Natural killer cell (primary cell): ENCODE results near the gene MCUR1. TPM values are rescaled to one million over a fixed set of nuclear protein-coding genes. Genes with fewer than 3 reads are reported as not detected.

ENCODE experiments used
- ATAC-seq, 3 donors: fragments of 150-1000 bp in 2 of 3; fragments of 200-7000 bp in 1 of 3; cut with Tn5 transposase; 1 replicate in 1 of 3; 2 replicates in 2 of 3; pipeline ENCODE4 v1.10.0; 2021; ENCODE audit warnings: mild to moderate bottlenecking in 2 of 3, moderate library complexity in 2 of 3
- DNase-seq, 2 donors: peaks; one replicate each; pipeline versions ENCODE4 v3.0.0 to v3.0.0-alpha.2; 2013 to 2021; ENCODE audit warnings: mixed read lengths in 1 of 2
- H3K27ac ChIP-seq: one replicate; pipeline ENCODE4 v1.5.1; 2013; ENCODE audit warnings: mild to moderate bottlenecking, low read length
- H3K27me3 ChIP-seq: one replicate; pipeline ENCODE4 v1.6.1; 2013; ENCODE audit warnings: low read length; ENCODE audit not compliant: control insufficient read depth, insufficient read depth
- H3K36me3 ChIP-seq: one replicate; pipeline ENCODE4 v1.6.1; 2013; ENCODE audit warnings: low read length; ENCODE audit not compliant: control insufficient read depth, insufficient read depth
- H3K4me1 ChIP-seq: one replicate; pipeline ENCODE4 v1.6.1; 2013; ENCODE audit warnings: low read length; ENCODE audit not compliant: control insufficient read depth, insufficient read depth
- H3K4me3 ChIP-seq: one replicate; pipeline ENCODE4 v1.5.1; 2013; ENCODE audit warnings: low read length
- H3K9me3 ChIP-seq: one replicate; pipeline ENCODE4 v1.6.1; 2013; ENCODE audit warnings: low read length; ENCODE audit not compliant: control insufficient read depth, insufficient read depth
- H3K27ac Mint-ChIP-seq, 2 donors: one replicate each; pipeline ENCODE4 v1.8.0; 2022; ENCODE audit warnings: mild to moderate bottlenecking in 2 of 2, mixed read lengths in 2 of 2, moderate library complexity in 1 of 2
- H3K27me3 Mint-ChIP-seq, 2 donors: one replicate each; pipeline ENCODE4 v1.8.0; 2022; ENCODE audit warnings: low read depth in 2 of 2, mixed read lengths in 2 of 2
- H3K36me3 Mint-ChIP-seq: one replicate; pipeline ENCODE4 v1.8.0; 2022; ENCODE audit warnings: mixed read lengths
- H3K4me1 Mint-ChIP-seq, 2 donors: one replicate each; pipeline ENCODE4 v1.8.0; 2022; ENCODE audit warnings: mixed read lengths in 2 of 2
- H3K4me3 Mint-ChIP-seq: one replicate; pipeline ENCODE4 v1.8.0; 2022; ENCODE audit warnings: mild to moderate bottlenecking, moderate library complexity, mixed read lengths
- H3K9me3 Mint-ChIP-seq, 2 donors: one replicate each; pipeline ENCODE4 v1.8.0; 2022; ENCODE audit warnings: mixed read lengths in 2 of 2
- WGBS: methylation state at CpG from one replicate; pipeline ENCODE4 v1.1.7; 2013; ENCODE audit warnings: missing lambda C conversion rate; ENCODE audit not compliant: insufficient coverage; 5-methylcytosine and 5-hydroxymethylcytosine counted together
- intact Hi-C: fragments of 100-400 bp; cut with micrococcal nuclease; formaldehyde crosslinking; loops from one replicate; pipeline ENCODE4 v1.14.2; 2022
- total RNA-seq, 4 donors: library from RNA; stranded (reverse); fragments of 120-200 nt in 1 of 4; gene quantifications; one replicate each; pipeline versions ENCODE4 v1.2.3 to v1.2.4, GENCODE V29; 2013 to 2022
- TF ChIP-seq, protein P1 (sequence below): fragments of 200-600 bp; IDR thresholded peaks from one replicate; pipeline ENCODE4 v1.8.0; 2022; ENCODE audit warnings: antibody characterized with exemption

The MCUR1 gene
- total RNA-seq, 3 donors from 2014 or later (not counting 1 experiment from before 2014, with no cell fraction given), result 6.0 to 9.6 (median 7.9) TPM

- ATAC-seq, result no peak
- H3K27me3 ChIP-seq, result no peaks in the 10 kb centered on the region
- WGBS, result 71% methylated on average over 5 of the region's 5 CpGs
- H3K36me3 Mint-ChIP-seq, result no peaks in the 10 kb centered on the region
- no peaks in the 10 kb centered on the region for H3K9me3 Mint-ChIP-seq
- no peaks in the 10 kb centered on the region for H3K9me3 ChIP-seq
- H3K4me3 Mint-ChIP-seq, result no peak overlapping the region
- intact Hi-C loops, result loop anchor here (10.0 kb wide), 1 partner anchor 191 kb away; the partner anchor contains the start of gene SIRT5
- H3K27ac Mint-ChIP-seq, result no peak overlapping the region
- no peak overlapping the region for H3K27ac ChIP-seq
- no peak for DNase-seq
- peaks cover 21% of the 10 kb centered on the region for H3K4me1 ChIP-seq
- H3K27me3 Mint-ChIP-seq, result peaks cover 9 to 12% of the 10 kb centered on the region in 2 donors
- peaks cover 25 to 31% of the 10 kb centered on the region in 2 donors for H3K4me1 Mint-ChIP-seq
- TF ChIP-seq, protein P1, sequence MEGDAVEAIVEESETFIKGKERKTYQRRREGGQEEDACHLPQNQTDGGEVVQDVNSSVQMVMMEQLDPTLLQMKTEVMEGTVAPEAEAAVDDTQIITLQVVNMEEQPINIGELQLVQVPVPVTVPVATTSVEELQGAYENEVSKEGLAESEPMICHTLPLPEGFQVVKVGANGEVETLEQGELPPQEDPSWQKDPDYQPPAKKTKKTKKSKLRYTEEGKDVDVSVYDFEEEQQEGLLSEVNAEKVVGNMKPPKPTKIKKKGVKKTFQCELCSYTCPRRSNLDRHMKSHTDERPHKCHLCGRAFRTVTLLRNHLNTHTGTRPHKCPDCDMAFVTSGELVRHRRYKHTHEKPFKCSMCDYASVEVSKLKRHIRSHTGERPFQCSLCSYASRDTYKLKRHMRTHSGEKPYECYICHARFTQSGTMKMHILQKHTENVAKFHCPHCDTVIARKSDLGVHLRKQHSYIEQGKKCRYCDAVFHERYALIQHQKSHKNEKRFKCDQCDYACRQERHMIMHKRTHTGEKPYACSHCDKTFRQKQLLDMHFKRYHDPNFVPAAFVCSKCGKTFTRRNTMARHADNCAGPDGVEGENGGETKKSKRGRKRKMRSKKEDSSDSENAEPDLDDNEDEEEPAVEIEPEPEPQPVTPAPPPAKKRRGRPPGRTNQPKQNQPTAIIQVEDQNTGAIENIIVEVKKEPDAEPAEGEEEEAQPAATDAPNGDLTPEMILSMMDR, result no peak
- H3K4me3 ChIP-seq, result no peak overlapping the region
- no peaks in the 10 kb centered on the region for H3K36me3 ChIP-seq
Measured at GRCh38 chr6:13766201-13766634, 48.1 kb downstream of the MCUR1 start.

DNA sequence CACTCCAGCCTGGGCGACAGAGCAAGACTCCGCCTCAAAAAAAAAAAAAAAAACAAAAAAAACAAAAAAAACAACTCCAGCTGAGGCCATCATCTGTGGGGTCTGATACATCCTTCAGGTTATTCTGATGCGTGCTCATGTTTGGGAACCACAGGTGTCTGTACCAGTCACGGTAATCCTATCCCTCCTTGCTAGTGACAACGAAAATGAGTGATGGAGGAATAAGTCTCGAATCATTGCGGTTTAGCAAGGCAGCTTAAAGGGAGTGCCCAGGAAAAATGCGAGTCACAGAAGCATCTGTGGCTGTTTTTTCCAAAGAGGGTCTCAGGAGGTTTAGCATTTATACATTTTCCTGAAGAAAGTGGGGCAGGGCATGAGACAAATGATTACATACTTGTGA, 48.8 kb downstream of the MCUR1 start:
- Histone ChIP-seq H3K4me3 (no peak overlapping the region), H3K27ac (no peak overlapping the region), H3K9me3 (no peaks in the 10 kb centered on the region), H3K4me1 (peaks cover 21% of the 10 kb centered on the region), H3K27me3 (no peaks in the 10 kb centered on the region), H3K36me3 (no peaks in the 10 kb centered on the region)
- intact Hi-C loops, result loop anchor here (10.0 kb wide), 1 partner anchor 191 kb away; the partner anchor contains the start of gene SIRT5
- TF ChIP-seq, protein P1, result no peak
- ATAC-seq (no peak), DNase-seq (no peak)
- peaks cover 25 to 31% of the 10 kb centered on the region in 2 donors for H3K4me1 Mint-ChIP-seq
- no peaks in the 10 kb centered on the region for H3K9me3 Mint-ChIP-seq
- no peak overlapping the region for H3K4me3 Mint-ChIP-seq
- no peaks in the 10 kb centered on the region for H3K36me3 Mint-ChIP-seq
- H3K27me3 Mint-ChIP-seq, result peaks cover 9 to 12% of the 10 kb centered on the region in 2 donors
- 92% methylated on average over 8 of the region's 8 CpGs for WGBS
- H3K27ac Mint-ChIP-seq, result no peak overlapping the region

DNA sequence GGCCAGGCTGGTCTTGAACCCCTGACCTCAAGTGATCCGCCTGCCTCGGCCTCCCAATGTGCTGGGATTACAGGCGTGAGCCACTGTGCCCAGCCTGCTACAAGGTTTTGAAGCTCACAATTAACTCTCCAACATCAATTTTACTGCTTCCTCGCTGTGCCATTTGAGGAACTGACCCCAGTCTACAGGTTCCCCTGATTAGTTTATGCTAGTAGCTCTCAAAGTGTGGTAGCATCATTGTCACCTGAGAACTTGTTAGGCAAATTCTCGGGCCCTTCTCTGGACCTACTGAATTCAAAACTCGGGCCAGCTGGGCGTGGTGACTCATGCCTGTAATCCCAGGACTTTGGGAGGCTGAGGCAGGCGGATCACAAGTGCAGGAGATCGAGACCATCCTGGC, 49.4 kb downstream of the MCUR1 start:
- no peaks in the 10 kb centered on the region for H3K27me3 ChIP-seq
- WGBS, result 85% methylated on average over 8 of the region's 9 CpGs
- H3K36me3 ChIP-seq, result no peaks in the 10 kb centered on the region
- DNase-seq, result no peak
- Mint-ChIP-seq H3K36me3 (no peaks in the 10 kb centered on the region), H3K27me3 (peaks cover 9 to 12% of the 10 kb centered on the region in 2 donors), H3K9me3 (no peaks in the 10 kb centered on the region), H3K27ac (no peak overlapping the region), H3K4me1 (peaks cover 25 to 31% of the 10 kb centered on the region in 2 donors), H3K4me3 (no peak overlapping the region)
- H3K27ac ChIP-seq, result no peak overlapping the region
- no peak overlapping the region for H3K4me3 ChIP-seq
- TF ChIP-seq, protein P1, result no peak
- H3K9me3 ChIP-seq, result no peaks in the 10 kb centered on the region
- intact Hi-C loops, result loop anchor here (10.0 kb wide), 1 partner anchor 190 kb away; the partner anchor contains the start of gene SIRT5
- ATAC-seq, result no peak
- H3K4me1 ChIP-seq, result peaks cover 24% of the 10 kb centered on the region
